ENCODE data around the gene DYRK4.
"Not testable (repeated sequence)": the region's sequence is repeated elsewhere in the genome, so short reads cannot be mapped to it uniquely, and the experiment has no call there.

Gene DYRK4

GRCh38 chr12:4562034-4562657 is at the start of gene DYRK4:
DYRK4 (plus strand) TSS chr12:4562208; CDS start chr12:4562246, 38 bp downstream.
- DNase-seq: no peak

GRCh38 chr12:4518106-4518728 is 43.8 kb upstream of the DYRK4 start:
- no peak for DNase-seq

- DNase-seq: not testable (repeated sequence)
Observed at GRCh38 chr12:4523443-4523842, 38.6 kb upstream of the DYRK4 start.

GRCh38 chr12:4526923-4527546 is 35.0 kb upstream of the DYRK4 start:
- peak; percentile 35 for DNase-seq

GRCh38 chr12:4530160-4530559 is 31.8 kb upstream of the DYRK4 start:
- DNase-seq: no peak

GRCh38 chr12:4530982-4531586 is 30.9 kb upstream of the DYRK4 start:
- DNase-seq: no peak

- DNase-seq: no peak
Observed at GRCh38 chr12:4535092-4535491, 26.9 kb upstream of the DYRK4 start.

GRCh38 chr12:4535871-4536270 is 26.1 kb upstream of the DYRK4 start:
- no peak for DNase-seq

GRCh38 chr12:4538207-4539160 is 23.5 kb upstream of the DYRK4 start, which contains the start of gene RAD51AP1:
RAD51AP1 (plus strand) TSS chr12:4538890; CDS start chr12:4538940, 50 bp downstream.
- DNase-seq: peak; percentile 96

- DNase-seq: no peak
Observed at GRCh38 chr12:4539167-4539870, 22.7 kb upstream of the DYRK4 start.

- no peak for DNase-seq
Observed at GRCh38 chr12:4540170-4540569, 21.8 kb upstream of the DYRK4 start.

- DNase-seq: no peak
Observed at GRCh38 chr12:4540638-4541037, 21.4 kb upstream of the DYRK4 start.

- no peak for DNase-seq
Observed at GRCh38 chr12:4545195-4545594, 16.8 kb upstream of the DYRK4 start.

GRCh38 chr12:4552191-4552590 is 9.8 kb upstream of the DYRK4 start:
- DNase-seq: no peak

- DNase-seq: no peak
Observed at GRCh38 chr12:4553943-4554342, 8.1 kb upstream of the DYRK4 start.

- DNase-seq: no peak
Observed at GRCh38 chr12:4555804-4556203, 6.2 kb upstream of the DYRK4 start.

GRCh38 chr12:4556735-4557530 is 5.1 kb upstream of the DYRK4 start:
- DNase-seq: no peak

GRCh38 chr12:4557586-4557985 is 4.4 kb upstream of the DYRK4 start:
- DNase-seq: no peak

GRCh38 chr12:4558171-4558570 is 3.8 kb upstream of the DYRK4 start:
- no peak for DNase-seq

- DNase-seq: no peak
Observed at GRCh38 chr12:4563336-4563735, 1.3 kb downstream of the DYRK4 start.

GRCh38 chr12:4564818-4565217 is 2.8 kb downstream of the DYRK4 start:
- no peak for DNase-seq

Data from NCI-H1092 treated with DMSO at 0.1 percent for 48 hours (cell line).